GM12878 (cell line): Measurements from ENCODE around the gene MCTP2. TPM values are rescaled to one million over a fixed set of nuclear protein-coding genes. Genes with fewer than 3 reads are reported as not detected.
A peak's percentile ranks its signal among the peaks of the same experiment; 100 is the strongest.

Source experiments
- ATAC-seq: fragments of 200-7000 bp; cut with Tn5 transposase; 3 replicates; pipeline ENCODE4 v1.9.1; 2020; ENCODE audit warnings: mild to moderate bottlenecking, moderate library complexity
- BruUV-seq: library from RNA; stranded (reverse); fragments of 400-500 nt; replicated peaks from 2 replicates; lab custom pipeline; 2021; lab: Mats Ljungman, UMichigan
- CTCF ChIA-PET: fragments of 300-600 bp; sonication (Branson Sonifier 250); formaldehyde crosslinking; extraction: SDS; loops from one replicate; lab custom pipeline; 2021; ENCODE audit warnings: inconsistent platforms; lab: Yijun Ruan, JAX
- POLR2A ChIA-PET: fragments of 350-600 bp; formaldehyde crosslinking; extraction: SDS; loops from one replicate; lab custom pipeline; 2021; ENCODE audit warnings: inconsistent platforms; lab: Charles Lee
- RAD21 ChIA-PET: fragments of 300-600 bp; sonication (Branson Sonifier 250); formaldehyde crosslinking; loops from one replicate; lab custom pipeline; 2023; ENCODE audit warnings: antibody characterized with exemption; ENCODE audit not compliant: unreplicated experiment; lab: Charles Lee
- SMC1A ChIA-PET: fragments of 300-600 bp; sonication (Branson Sonifier 250); formaldehyde crosslinking; loops from one replicate; lab custom pipeline; 2023; ENCODE audit not compliant: unreplicated experiment, uncharacterized antibody; lab: Charles Lee
- DNase-seq: peaks from one replicate; pipeline ENCODE4 v3.0.0-alpha.2; 2011; ENCODE audit warnings: low read depth, low spot score
- FAIRE-seq: peaks from 3 replicates; lab custom pipeline; 2011; peaks lifted over from hg19 to GRCh38; lab: Jason Lieb, UNC
- H2AFZ ChIP-seq: 2 replicates; pipeline ENCODE4 v1.6.0; 2011; ENCODE audit warnings: low read depth, low read length, control low read depth; ENCODE audit not compliant: control insufficient read depth
- H3K27ac ChIP-seq: 2 replicates; pipeline ENCODE4 v1.5.1; 2011; ENCODE audit warnings: control low read depth; ENCODE audit not compliant: control insufficient read depth, insufficient read depth
- H3K27me3 ChIP-seq, 2 experiments: replicated peaks in 1 of 2; 2 replicates each; pipeline versions ENCODE4 v1.6.0 to v1.6.1; 2011; ENCODE audit warnings: low read length in 1 of 2; ENCODE audit not compliant: control insufficient read depth in 2 of 2, insufficient read depth in 2 of 2
- H3K36me3 ChIP-seq, 2 experiments: 2 replicates each; pipeline ENCODE4 v1.5.1; 2011; ENCODE audit warnings: low read length in 1 of 2; ENCODE audit not compliant: control insufficient read depth in 2 of 2, insufficient read depth in 2 of 2
- H3K4me1 ChIP-seq: 2 replicates; pipeline ENCODE4 v1.6.1; 2011; ENCODE audit warnings: mild to moderate bottlenecking, low read length, moderate library complexity, mixed read lengths; ENCODE audit not compliant: control insufficient read depth, insufficient read depth
- H3K4me2 ChIP-seq: 2 replicates; pipeline ENCODE4 v1.6.0; 2011; ENCODE audit warnings: control low read depth; ENCODE audit not compliant: control insufficient read depth, insufficient read depth
- H3K4me3 ChIP-seq: fragments of 200-600 bp; sonication (generic); 2 replicates; pipeline ENCODE4 v1.5.1; 2016
- H3K79me2 ChIP-seq: 2 replicates; pipeline ENCODE4 v1.6.0; 2011; ENCODE audit warnings: low read length; ENCODE audit not compliant: control insufficient read depth, insufficient read depth
- H3K9ac ChIP-seq: 2 replicates; pipeline ENCODE4 v1.8.0; 2011; ENCODE audit warnings: low read length, control low read depth, mixed read lengths; ENCODE audit not compliant: control insufficient read depth, insufficient read depth
- H3K9me3 ChIP-seq: replicated peaks from 3 replicates; pipeline ENCODE4 v1.5.1; 2011; ENCODE audit warnings: mild to moderate bottlenecking, low read length; ENCODE audit not compliant: control insufficient read depth, insufficient read depth
- H4K20me1 ChIP-seq: 2 replicates; pipeline ENCODE4 v1.6.0; 2011; ENCODE audit not compliant: control insufficient read depth, insufficient read depth
- MAX ChIP-seq: IDR thresholded peaks from 2 replicates; pipeline ENCODE4 v1.6.1; 2012; ENCODE audit warnings: low read depth, low read length, improper control_type of control experiment
- MTA2 ChIP-seq: fragments of 450-650 bp; IDR thresholded peaks from 2 replicates; pipeline ENCODE4 v1.6.1; 2016; ENCODE audit warnings: low read depth, mild to moderate bottlenecking, moderate library complexity
- USF2 ChIP-seq: IDR thresholded peaks from 2 replicates; pipeline ENCODE4 v1.6.1; 2011; ENCODE audit warnings: low read depth, low read length, improper control_type of control experiment, borderline replicate concordance
- ZNF384 ChIP-seq: IDR thresholded peaks from 2 replicates; pipeline ENCODE4 v1.6.1; 2012; ENCODE audit warnings: low read depth, mild to moderate bottlenecking, low read length, improper control_type of control experiment, borderline replicate concordance
- WGBS: methylation state at CpG from one replicate; pipeline ENCODE4 v1.1.6; 2016; ENCODE audit warnings: low lambda C conversion rate; ENCODE audit not compliant: insufficient replicate concordance, insufficient coverage; ENCODE audit errors: missing lambda C conversion rate; 5-methylcytosine and 5-hydroxymethylcytosine counted together
- in situ Hi-C: fragments of 300-500 bp; cut with MboI; formaldehyde crosslinking; loops from 9 replicates; pipeline ENCODE4 v1.14.3; 2018; ENCODE audit warnings: mixed read lengths
- intact Hi-C: fragments of 100-400 bp; cut with micrococcal nuclease; formaldehyde crosslinking; loops from one replicate; pipeline ENCODE4 v1.14.2; 2022; ENCODE audit not compliant: unreplicated experiment
- polyA plus RNA-seq, 11 experiments: library from polyadenylated mRNA; depleted of rRNA in 4 of 11; unstranded in 6 of 11; stranded (reverse) in 5 of 11; fragments of >200 nt; fragmentation: Nextera tagmentation in 4 of 11; fragmentation: Illumina TruSeq in 1 of 11; extraction: Ambion mirVana in 4 of 11; extraction: Trizol in 1 of 11; gene quantifications; 1 replicate in 1 of 11; 2 replicates in 10 of 11; pipeline versions ENCODE4 v1.2.1 to v1.2.3, GENCODE V29; 2011 to 2016; ENCODE audit warnings: inconsistent platforms in 2 of 11, missing spikeins in 2 of 11, low read depth in 1 of 11
- total RNA-seq, 4 experiments: library from RNA; depleted of rRNA in 3 of 4; stranded (reverse); fragments of >200 nt in 3 of 4; fragmentation: Illumina TruSeq in 1 of 4; extraction: Trizol in 1 of 4; gene quantifications; 2 replicates each; pipeline versions ENCODE4 v1.2.1 to v1.2.3, GENCODE V29; 2013 to 2021

MCTP2 gene
- total and polyA plus RNA-seq, 10 of the 15 experiments (the other 5 are each of a cell fraction or from before 2014, with no cell fraction given) = 0.24 to 48.5 (median 0.88) TPM

GRCh38 chr15:94253742-94254141, 22.4 kb downstream of the MCTP2 start:
- in situ Hi-C loops (no loop called here), intact Hi-C loops (no loop called here)
- H3K79me2 ChIP-seq = no peaks in the 10 kb centered on the region
- H3K9ac ChIP-seq = no peak overlapping the region
- 2% methylated on average over 3 of the region's 3 CpGs for WGBS
- H3K4me1 ChIP-seq = no peaks in the 10 kb centered on the region
- RAD21 ChIA-PET = interaction anchor here (0.8 to 5.7 kb wide), 8 partner anchors 9 to 71 kb away, joined by 3 to 63 read pairs (median 8); partner anchors contain the start of gene MCTP2
- H3K4me3 ChIP-seq = no peak overlapping the region
- no peak overlapping the region for H3K4me2 ChIP-seq
- FAIRE-seq (no peak), DNase-seq (no peak)
- H3K27me3 ChIP-seq = no peaks in the 10 kb centered on the region
- CTCF ChIA-PET = interaction anchor here (0.8 to 2.2 kb wide), 10 partner anchors 8 to 89 kb away, joined by 3 to 10 read pairs (median 6); partner anchors contain the start of gene MCTP2
- SMC1A ChIA-PET = interaction anchor here (0.8 to 8.9 kb wide), 14 partner anchors 8 to 143 kb away, joined by 3 to 83 read pairs (median 6); partner anchors contain the start of gene MCTP2
- no peaks in the 10 kb centered on the region for H4K20me1 ChIP-seq
- no peak for TF ChIP-seq USF2
- peak; percentile 74; the same call in 1 of the 2 replicates for TF ChIP-seq ZNF384
- TF ChIP-seq MAX = no peak
- TF ChIP-seq MTA2 = no peak
- TF ChIP-seq, all 136 proteins: peak for 1
- no peak overlapping the region for H2AFZ ChIP-seq
- no peaks in the 10 kb centered on the region; the same call in 2 of the 3 replicates for H3K9me3 ChIP-seq
- peak; percentile 83 for ATAC-seq
- POLR2A ChIA-PET = interaction anchor here (0.7 to 4.1 kb wide), 9 partner anchors 10 to 34 kb away, joined by 3 to 19 read pairs (median 7); partner anchors contain the start of gene MCTP2
- H3K27ac ChIP-seq = no peak overlapping the region
- no TSS peak for BruUV-seq
- no peaks in the 10 kb centered on the region for H3K36me3 ChIP-seq
